ENCODE data around the gene ADCY5. TPM values are rescaled to one million over a fixed set of nuclear protein-coding genes. Genes with fewer than 3 reads are reported as not detected.

ADCY5 gene
- total RNA-seq, 1 experiment from 2014 or later, result 1.4 TPM

GRCh38 chr3:123278446-123278845 lies 170.4 kb downstream of the ADCY5 start:
- BruUV-seq (replicated peaks), result no TSS peak
- in situ Hi-C loops (cut with HindIII; ENCODE audit: low pct_unique_long_range_greater_than_20kb, low sequenced_read_pairs), result no loop called here
- intact Hi-C loops (cut with micrococcal nuclease; ENCODE audit: unreplicated experiment), result no loop called here
- no peaks in the 10 kb centered on the region for H3K27me3 ChIP-seq (ENCODE audit: control insufficient read depth, insufficient read depth, low read length)
- DNase-seq (ENCODE audit: low read depth, low spot score) (no peak), ATAC-seq (no peak)
- no peaks in the 10 kb centered on the region for H3K9me3 ChIP-seq (ENCODE audit: control insufficient read depth, insufficient read depth, low read depth, low read length)
- H3K36me3 ChIP-seq (ENCODE audit: control insufficient read depth, insufficient read depth, low read length), result no peaks in the 10 kb centered on the region
- CTCF ChIA-PET, result no interaction called here
- H3K4me1 ChIP-seq (ENCODE audit: control insufficient read depth, insufficient read depth, low read length), result no peaks in the 10 kb centered on the region
- no peak overlapping the region for H3K4me3 ChIP-seq (ENCODE audit: low read depth in 2 of 2, low read length in 2 of 2)
- TF ChIP-seq REST (IDR thresholded peaks at IDR 0.05; ENCODE audit: insufficient read depth in 1 of 2, low read depth in 2 of 2, low read length in 1 of 2), result no peak
- no peak for TF ChIP-seq POLR2AphosphoS5 (IDR thresholded peaks at IDR 0.05; ENCODE audit: low read depth, low read length)
- no peak for TF ChIP-seq SIN3A (IDR thresholded peaks at IDR 0.05; ENCODE audit: borderline replicate concordance, insufficient read depth, low read depth, low read length)
- no peak for TF ChIP-seq TCF7L2 (IDR thresholded peaks at IDR 0.05; ENCODE audit: low read depth, low read length)
- TF ChIP-seq CTCF (IDR thresholded peaks at IDR 0.05), result no peak
- H3K27ac ChIP-seq (ENCODE audit: low read length), result no peak overlapping the region
- POLR2A ChIA-PET, result no interaction called here

GRCh38 chr3:123277106-123277505 lies 171.8 kb downstream of the ADCY5 start:
- ChIA-PET CTCF (no interaction called here), POLR2A (no interaction called here)
- Histone ChIP-seq H3K36me3 (ENCODE audit: control insufficient read depth, insufficient read depth, low read length) (no peaks in the 10 kb centered on the region), H3K4me3 (ENCODE audit: low read depth in 2 of 2, low read length in 2 of 2) (no peak overlapping the region), H3K27ac (ENCODE audit: low read length) (no peak overlapping the region), H3K9me3 (ENCODE audit: control insufficient read depth, insufficient read depth, low read depth, low read length) (no peaks in the 10 kb centered on the region), H3K27me3 (ENCODE audit: control insufficient read depth, insufficient read depth, low read length) (no peaks in the 10 kb centered on the region), H3K4me1 (ENCODE audit: control insufficient read depth, insufficient read depth, low read length) (no peaks in the 10 kb centered on the region)
- ATAC-seq (no peak), DNase-seq (ENCODE audit: low read depth, low spot score) (no peak)
- BruUV-seq (replicated peaks), result no TSS peak
- intact Hi-C loops (cut with micrococcal nuclease; ENCODE audit: unreplicated experiment) (no loop called here), in situ Hi-C loops (cut with HindIII; ENCODE audit: low pct_unique_long_range_greater_than_20kb, low sequenced_read_pairs) (no loop called here)
- no peak for TF ChIP-seq TCF7L2 (IDR thresholded peaks at IDR 0.05; ENCODE audit: low read depth, low read length)
- TF ChIP-seq REST (IDR thresholded peaks at IDR 0.05; ENCODE audit: insufficient read depth in 1 of 2, low read depth in 2 of 2, low read length in 1 of 2), result no peak
- no peak for TF ChIP-seq CTCF (IDR thresholded peaks at IDR 0.05)
- no peak for TF ChIP-seq POLR2AphosphoS5 (IDR thresholded peaks at IDR 0.05; ENCODE audit: low read depth, low read length)
- TF ChIP-seq SIN3A (IDR thresholded peaks at IDR 0.05; ENCODE audit: borderline replicate concordance, insufficient read depth, low read depth, low read length), result no peak

Measured in Panc1 (cell line).